ENCODE measurements around the gene NLK. TPM values are rescaled to one million over a fixed set of nuclear protein-coding genes. Genes with fewer than 3 reads are reported as not detected.
"Not testable (repeated sequence)": the region's sequence is repeated elsewhere in the genome, so short reads cannot be mapped to it uniquely, and the experiment has no call there.

NLK gene
- total and polyA plus RNA-seq, 12 donors: 5.2 to 27.3 (median 20.7) TPM

- 88 to 90% methylated on average over 6 of the region's 6 CpGs for whole genome bisulfite sequencing, 2 donors
- no peak for ATAC-seq
- Histone ChIP-seq H3K27ac (no peak overlapping the region), H3K27me3 (no peaks in the 10 kb centered on the region), H3K36me3 (no peaks in the 10 kb centered on the region), H3K4me1 (no peaks in the 10 kb centered on the region), H3K4me3 (no peak overlapping the region), H3K9me3 (no peaks in the 10 kb centered on the region)
- DNase-seq: no peak
- intact Hi-C loops (cut with DNase I): loop anchor here in 3 of 10 donors (10.0 kb wide), 2 partner anchors 338 to 438 kb away; partner anchors contain the start of gene NOS2 (in 2 of the 3)
- TF ChIP-seq, protein P1, sequence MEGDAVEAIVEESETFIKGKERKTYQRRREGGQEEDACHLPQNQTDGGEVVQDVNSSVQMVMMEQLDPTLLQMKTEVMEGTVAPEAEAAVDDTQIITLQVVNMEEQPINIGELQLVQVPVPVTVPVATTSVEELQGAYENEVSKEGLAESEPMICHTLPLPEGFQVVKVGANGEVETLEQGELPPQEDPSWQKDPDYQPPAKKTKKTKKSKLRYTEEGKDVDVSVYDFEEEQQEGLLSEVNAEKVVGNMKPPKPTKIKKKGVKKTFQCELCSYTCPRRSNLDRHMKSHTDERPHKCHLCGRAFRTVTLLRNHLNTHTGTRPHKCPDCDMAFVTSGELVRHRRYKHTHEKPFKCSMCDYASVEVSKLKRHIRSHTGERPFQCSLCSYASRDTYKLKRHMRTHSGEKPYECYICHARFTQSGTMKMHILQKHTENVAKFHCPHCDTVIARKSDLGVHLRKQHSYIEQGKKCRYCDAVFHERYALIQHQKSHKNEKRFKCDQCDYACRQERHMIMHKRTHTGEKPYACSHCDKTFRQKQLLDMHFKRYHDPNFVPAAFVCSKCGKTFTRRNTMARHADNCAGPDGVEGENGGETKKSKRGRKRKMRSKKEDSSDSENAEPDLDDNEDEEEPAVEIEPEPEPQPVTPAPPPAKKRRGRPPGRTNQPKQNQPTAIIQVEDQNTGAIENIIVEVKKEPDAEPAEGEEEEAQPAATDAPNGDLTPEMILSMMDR (IDR thresholded peaks at IDR 0.05): no peak
Measured at GRCh38 chr17:28242791-28243190, 200.3 kb downstream of the NLK start.

GRCh38 chr17:28243268-28243667 lies 200.8 kb downstream of the NLK start:
- not testable (repeated sequence) for DNase-seq, H3K9me3 ChIP-seq, H3K4me1 ChIP-seq, ATAC-seq, H3K4me3 ChIP-seq, H3K27ac ChIP-seq, H3K27me3 ChIP-seq, H3K36me3 ChIP-seq
- 78 to 85% methylated on average over 4 of the region's 4 CpGs for WGBS, 2 donors
- intact Hi-C loops (cut with DNase I): loop anchor here in 3 of 10 donors (10.0 kb wide), 2 partner anchors 338 to 438 kb away; partner anchors contain the start of gene NOS2 (in 2 of the 3)

- TF ChIP-seq, protein P1 (IDR thresholded peaks at IDR 0.05): no peak
- Histone ChIP-seq H3K27ac (no peak overlapping the region), H3K4me1 (no peaks in the 10 kb centered on the region), H3K36me3 (no peaks in the 10 kb centered on the region), H3K4me3 (no peak overlapping the region), H3K9me3 (no peaks in the 10 kb centered on the region), H3K27me3 (no peaks in the 10 kb centered on the region)
- WGBS, 2 donors: 48 to 70% methylated on average over 4 of the region's 4 CpGs
- no peak for DNase-seq
- no peak for ATAC-seq
- intact Hi-C loops (cut with DNase I): loop anchor here in 3 of 10 donors (10.0 kb wide), 2 partner anchors 340 to 440 kb away; partner anchors contain the start of gene NOS2 (in 2 of the 3)
Measured at GRCh38 chr17:28244446-28244845, 202.0 kb downstream of the NLK start.

Other genes starting within 250 kb of the NLK start
- 1 to 10 TPM in 1 of 10 donors, under 1 TPM in 8, not detected in 1; 0.10 to 1.6 (median 0.24) TPM for gene NOS2, start 242.1 kb upstream of the NLK start, total RNA-seq
- gene NOS2, start 242.1 kb upstream of the NLK start, polyA plus RNA-seq: under 1 TPM in 1 of 2 donors, not detected in 1; 0.06 TPM
- 10 to 100 TPM in 5 of 10 donors, 1 to 10 TPM in 5; 8.7 to 13.3 (median 9.8) TPM for gene LYRM9, start 149.3 kb upstream of the NLK start, total RNA-seq
- gene LYRM9, start 149.3 kb upstream of the NLK start, polyA plus RNA-seq: 1 to 10 TPM; 4.1 to 9.1 TPM